Prostate gland (tissue), 2 donors: ENCODE measurements around the gene SYVN1. TPM values are rescaled to one million over a fixed set of nuclear protein-coding genes. Genes with fewer than 3 reads are reported as not detected.
"Not testable (repeated sequence)": the region's sequence is repeated elsewhere in the genome, so short reads cannot be mapped to it uniquely, and the experiment has no call there.

Experiments used
- DNase-seq: peaks from one replicate; pipeline ENCODE4 v3.0.0-alpha.2; 2019; ENCODE audit warnings: low spot score
- H3K27ac ChIP-seq, 2 donors: fragments of 200-600 bp; sonication (generic); 2 replicates each; pipeline ENCODE4 v1.5.1; 2017 to 2019
- H3K27me3 ChIP-seq: fragments of 200-600 bp; sonication (generic); replicated peaks from 2 replicates; pipeline ENCODE4 v1.5.1; 2019; ENCODE audit not compliant: insufficient read depth
- H3K36me3 ChIP-seq, 2 donors: fragments of 200-600 bp; sonication (generic); 1 replicate in 1 of 2; 2 replicates in 1 of 2; pipeline versions ENCODE4 v1.5.1 to v1.8.1; 2017 to 2019
- H3K4me1 ChIP-seq: fragments of 200-600 bp; sonication (generic); replicated peaks from 2 replicates; pipeline ENCODE4 v1.5.1; 2019
- H3K4me3 ChIP-seq, 2 donors: fragments of 200-600 bp; sonication (generic); 2 replicates each; pipeline ENCODE4 v1.5.1; 2017 to 2019
- H3K9me3 ChIP-seq: fragments of 200-600 bp; sonication (generic); 2 replicates; pipeline ENCODE4 v1.5.1; 2017
- CTCF ChIP-seq, 4 experiments: fragments of 200-600 bp in 2 of 4; fragments of 450-650 bp in 2 of 4; sonication (generic) in 2 of 4; IDR thresholded peaks; 1 replicate in 3 of 4; 2 replicates in 1 of 4; pipeline ENCODE4 v1.5.1; 2016 to 2019; ENCODE audit warnings: antibody characterized with exemption in 4 of 4, mild to moderate bottlenecking in 2 of 4, moderate library complexity in 2 of 4
- POLR2A ChIP-seq: fragments of 450-650 bp; IDR thresholded peaks from one replicate; pipeline ENCODE4 v1.6.1; 2016; ENCODE audit warnings: antibody characterized with exemption, mild to moderate bottlenecking
- POLR2AphosphoS5 ChIP-seq: sonication (generic); formaldehyde crosslinking; IDR thresholded peaks from one replicate; pipeline ENCODE4 v1.6.1; 2017; ENCODE audit warnings: antibody characterized with exemption
- WGBS: methylation state at CpG from one replicate; pipeline ENCODE4 v1.1.5; 2018; 5-methylcytosine and 5-hydroxymethylcytosine counted together
- intact Hi-C: fragments of 100-400 bp; cut with DNase I; formaldehyde crosslinking; loops from one replicate; pipeline ENCODE4 v1.14.2; 2022
- total RNA-seq, 2 donors: library from RNA; depleted of rRNA; stranded (reverse); fragments of >200 nt; gene quantifications; one replicate each; pipeline ENCODE4 v1.1.0, GENCODE V29; 2016

Gene SYVN1
- total RNA-seq, 2 donors from 2014 or later: 89.7 to 108 TPM

GRCh38 chr11:65180877-65181568 is 46.7 kb upstream of the SYVN1 start:
- Histone ChIP-seq H3K4me3 (peak overlapping the region; percentile 79 to 87), H3K9me3 (no peaks in the 10 kb centered on the region)
- intact Hi-C loops: no loop called here

GRCh38 chr11:65174571-65175010 is 40.3 kb upstream of the SYVN1 start:
- H3K27ac ChIP-seq, H3K27me3 ChIP-seq, DNase-seq, H3K9me3 ChIP-seq, H3K36me3 ChIP-seq, intact Hi-C loops, H3K4me3 ChIP-seq, H3K4me1 ChIP-seq: not testable (repeated sequence)
- WGBS: 18% methylated on average over 2 of the region's 2 CpGs

More at GRCh38 chr11:65180877-65181568, 46.7 kb upstream of the SYVN1 start:
- TF ChIP-seq POLR2AphosphoS5: no peak
- TF ChIP-seq CTCF (IDR thresholded peaks at IDR 0.05): peak in 2 of 4 experiments; percentile 42 to 63
- peak; percentile 55 for TF ChIP-seq POLR2A
- Histone ChIP-seq H3K27me3 (no peaks in the 10 kb centered on the region), H3K4me1 (peaks cover 11% of the 10 kb centered on the region), H3K36me3 (peaks cover 0 to 2% of the 10 kb centered on the region in 2 donors), H3K27ac (peak overlapping the region; percentile 89 to 91)
- WGBS: under 1% methylated on average over 29 of the region's 60 CpGs
- DNase-seq: peak; percentile 25

- no peak for DNase-seq
- no peaks in the 10 kb centered on the region for H3K27me3 ChIP-seq
Observed at GRCh38 chr11:65172600-65172999, 38.3 kb upstream of the SYVN1 start.

GRCh38 chr11:65170058-65170534 is 35.8 kb upstream of the SYVN1 start, which contains the start of gene SPDYC:
TSS of gene SPDYC (plus strand) at chr11:65170233. CDS start at chr11:65171358, 1,125 bp downstream.
- Histone ChIP-seq H3K36me3 (no peaks in the 10 kb centered on the region), H3K27me3 (no peaks in the 10 kb centered on the region), H3K9me3 (no peaks in the 10 kb centered on the region), H3K27ac (no peak within 1 kb of the TSS), H3K4me3 (no peak within 1 kb of the TSS), H3K4me1 (no peaks in the 10 kb centered on the region)
- WGBS: 84% methylated on average over 21 of the region's 21 CpGs
- intact Hi-C loops: no loop called here
- DNase-seq: no peak
- no peak for TF ChIP-seq CTCF (IDR thresholded peaks at IDR 0.05)

More at GRCh38 chr11:65172600-65172999, 38.3 kb upstream of the SYVN1 start:
- no peaks in the 10 kb centered on the region for H3K9me3 ChIP-seq
- H3K4me1 ChIP-seq: no peaks in the 10 kb centered on the region
- no peak for TF ChIP-seq CTCF (IDR thresholded peaks at IDR 0.05)
- TF ChIP-seq POLR2AphosphoS5: no peak
- no peak for TF ChIP-seq POLR2A
- no peaks in the 10 kb centered on the region for H3K36me3 ChIP-seq
- no peak overlapping the region for H3K4me3 ChIP-seq
- 89% methylated on average over 10 of the region's 10 CpGs for WGBS
- H3K27ac ChIP-seq: no peak overlapping the region
- intact Hi-C loops: no loop called here

- H3K27me3 ChIP-seq: no peaks in the 10 kb centered on the region
- H3K4me1 ChIP-seq: no peaks in the 10 kb centered on the region
- intact Hi-C loops: no loop called here
- no peaks in the 10 kb centered on the region for H3K9me3 ChIP-seq
- no peak overlapping the region for H3K27ac ChIP-seq
- H3K4me3 ChIP-seq: no peak overlapping the region
- no peak for DNase-seq
- no peaks in the 10 kb centered on the region for H3K36me3 ChIP-seq
- WGBS: 72% methylated on average over 11 of the region's 11 CpGs
- TF ChIP-seq POLR2AphosphoS5: no peak
- TF ChIP-seq CTCF (IDR thresholded peaks at IDR 0.05): no peak
- TF ChIP-seq POLR2A: no peak
Observed at GRCh38 chr11:65169164-65169641, 34.9 kb upstream of the SYVN1 start.
